DMS153 treated with DMSO at 0.1 percent for 48 hours (cell line): ENCODE measurements around the gene ANTXR1.

Source experiments
- DNase-seq: peaks from one replicate; lab custom pipeline; 2025; ENCODE audit not compliant: unreplicated experiment; lab: John Stamatoyannopoulos, UW

ANTXR1 gene

GRCh38 chr2:69131983-69132675, 119.2 kb downstream of the ANTXR1 start:
- no peak for DNase-seq

GRCh38 chr2:69132960-69133590, 120.1 kb downstream of the ANTXR1 start:
- no peak for DNase-seq

- no peak for DNase-seq
Observed at GRCh38 chr2:69133898-69134297, 120.9 kb downstream of the ANTXR1 start.

GRCh38 chr2:69134306-69134945, 121.4 kb downstream of the ANTXR1 start:
- DNase-seq, result no peak

GRCh38 chr2:69138247-69138772, 125.3 kb downstream of the ANTXR1 start:
- DNase-seq, result no peak

- no peak for DNase-seq
Observed at GRCh38 chr2:69138793-69139459, 125.9 kb downstream of the ANTXR1 start.

GRCh38 chr2:69139778-69140670, 127.0 kb downstream of the ANTXR1 start:
- DNase-seq, result no peak

GRCh38 chr2:69141061-69141460, 128.1 kb downstream of the ANTXR1 start:
- no peak for DNase-seq

- DNase-seq, result no peak
Observed at GRCh38 chr2:69143748-69144360, 130.9 kb downstream of the ANTXR1 start.

GRCh38 chr2:69145204-69145603, 132.2 kb downstream of the ANTXR1 start:
- DNase-seq, result no peak

- no peak for DNase-seq
Observed at GRCh38 chr2:69147841-69148533, 135.0 kb downstream of the ANTXR1 start.

- no peak for DNase-seq
Observed at GRCh38 chr2:69149631-69150215, 136.7 kb downstream of the ANTXR1 start.

- DNase-seq, result no peak
Observed at GRCh38 chr2:69151931-69152330, 139.0 kb downstream of the ANTXR1 start.

- DNase-seq, result no peak
Observed at GRCh38 chr2:69152847-69153583, 140.0 kb downstream of the ANTXR1 start.

- no peak for DNase-seq
Observed at GRCh38 chr2:69154106-69154505, 141.1 kb downstream of the ANTXR1 start.

- DNase-seq, result no peak
Observed at GRCh38 chr2:69156624-69157023, 143.6 kb downstream of the ANTXR1 start.

GRCh38 chr2:69157441-69157840, 144.5 kb downstream of the ANTXR1 start:
- DNase-seq, result no peak

GRCh38 chr2:69159986-69160385, 147.0 kb downstream of the ANTXR1 start:
- no peak for DNase-seq
